HepG2 (cell line): ENCODE data around the gene ZNF75A. TPM values are rescaled to one million over a fixed set of nuclear protein-coding genes. Genes with fewer than 3 reads are reported as not detected.

ENCODE experiments used
- ATF7 ChIP-seq, 2 experiments: fragments of 450-650 bp in 1 of 2; sonication (generic) in 1 of 2; formaldehyde crosslinking in 1 of 2; IDR thresholded peaks; 2 replicates each; pipeline versions ENCODE4 v1.4.0 to v1.6.1; 2016 to 2020; ENCODE audit warnings: antibody characterized with exemption in 1 of 2, mild to moderate bottlenecking in 1 of 2, missing genetic modification reagents in 1 of 2
- CEBPG ChIP-seq: IDR thresholded peaks from 2 replicates; pipeline ENCODE4 v1.6.1; 2016
- DMAP1 ChIP-seq: IDR thresholded peaks from 2 replicates; pipeline ENCODE4 v1.6.1; 2016
- ERF ChIP-seq: IDR thresholded peaks from 2 replicates; pipeline ENCODE4 v1.6.1; 2018; ENCODE audit warnings: missing biosample characterization, missing genetic modification reagents
- HMG20B ChIP-seq: conservative IDR thresholded peaks from 2 replicates; pipeline ENCODE4 v1.6.1; 2016; ENCODE audit warnings: missing genetic modification reagents, missing compliant biosample characterization
- JUN ChIP-seq: sonication (generic); formaldehyde crosslinking; IDR thresholded peaks from 2 replicates; pipeline ENCODE4 v1.4.0; 2020; ENCODE audit warnings: mild to moderate bottlenecking, missing genetic modification reagents
- MED1 ChIP-seq: sonication (generic); formaldehyde crosslinking; IDR thresholded peaks from 2 replicates; pipeline ENCODE4 v1.4.0; 2020; ENCODE audit warnings: missing genetic modification reagents
- NR1H2 ChIP-seq: sonication (generic); formaldehyde crosslinking; IDR thresholded peaks from 2 replicates; pipeline ENCODE4 v1.8.1; 2022; ENCODE audit warnings: low read depth, missing genetic modification reagents, borderline replicate concordance
- ONECUT2 ChIP-seq: sonication (generic); formaldehyde crosslinking; IDR thresholded peaks from 2 replicates; pipeline ENCODE4 v1.4.0; 2020; ENCODE audit warnings: missing genetic modification reagents
- POLR2G ChIP-seq: fragments of 200-400 bp; formaldehyde crosslinking; IDR thresholded peaks from 2 replicates; pipeline ENCODE4 v1.6.1; 2018; ENCODE audit warnings: mild to moderate bottlenecking, low read depth, low read length, moderate library complexity
- RBFOX2 ChIP-seq: fragments of 200-400 bp; formaldehyde crosslinking; IDR thresholded peaks from 2 replicates; pipeline ENCODE4 v1.6.1; 2017; ENCODE audit warnings: low read depth, mild to moderate bottlenecking, low read length
- SOX13 ChIP-seq, 3 experiments: fragments of 450-650 bp in 1 of 3; sonication (generic) in 1 of 3; formaldehyde crosslinking in 1 of 3; IDR thresholded peaks in 2 of 3; conservative IDR thresholded peaks in 1 of 3; 2 replicates each; pipeline versions ENCODE4 v1.5.0 to v1.6.1; 2016 to 2020; ENCODE audit warnings: antibody characterized with exemption in 1 of 3, mild to moderate bottlenecking in 1 of 3, missing compliant biosample characterization in 1 of 3, missing genetic modification reagents in 1 of 3, moderate library complexity in 1 of 3
- SOX6 ChIP-seq, 2 experiments: fragments of 450-650 bp in 1 of 2; sonication (generic) in 1 of 2; formaldehyde crosslinking in 1 of 2; IDR thresholded peaks; 2 replicates each; pipeline versions ENCODE4 v1.4.0 to v1.6.1; 2017 to 2020; ENCODE audit warnings: antibody characterized with exemption in 1 of 2, mild to moderate bottlenecking in 1 of 2, missing genetic modification reagents in 1 of 2
- TAF1 ChIP-seq: sonication (generic); formaldehyde crosslinking; IDR thresholded peaks from 2 replicates; pipeline ENCODE4 v1.4.0; 2020; ENCODE audit warnings: missing genetic modification reagents
- TBL1XR1 ChIP-seq: fragments of 150-350 bp; IDR thresholded peaks from 2 replicates; pipeline ENCODE4 v1.6.1; 2014; ENCODE audit warnings: borderline replicate concordance, low read length; ENCODE audit not compliant: partially characterized antibody
- YY1 ChIP-seq: IDR thresholded peaks from 2 replicates; pipeline ENCODE4 v1.6.1; 2011; ENCODE audit warnings: low read length, low read depth, moderate library complexity, mild to moderate bottlenecking; ENCODE audit not compliant: insufficient read depth, insufficient replicate concordance
- ZMYM4 ChIP-seq: sonication (generic); formaldehyde crosslinking; IDR thresholded peaks from 2 replicates; pipeline ENCODE4 v1.8.1; 2023; ENCODE audit warnings: mild to moderate bottlenecking, missing genetic modification reagents
- ZNF160 ChIP-seq: sonication (generic); formaldehyde crosslinking; IDR thresholded peaks from 2 replicates; pipeline ENCODE4 v1.8.0; 2022; ENCODE audit warnings: mild to moderate bottlenecking, inconsistent platforms, missing genetic modification reagents
- ZNF253 ChIP-seq: sonication (generic); formaldehyde crosslinking; IDR thresholded peaks from 2 replicates; pipeline ENCODE4 v1.8.0; 2022; ENCODE audit warnings: mild to moderate bottlenecking, missing genetic modification reagents, borderline replicate concordance
- ZNF264 ChIP-seq: sonication (generic); formaldehyde crosslinking; IDR thresholded peaks from 2 replicates; pipeline ENCODE4 v1.4.0; 2020; ENCODE audit warnings: missing genetic modification reagents
- ZSCAN29 ChIP-seq: sonication (generic); formaldehyde crosslinking; conservative IDR thresholded peaks from 2 replicates; pipeline ENCODE4 v1.4.0; 2020; ENCODE audit warnings: mild to moderate bottlenecking, missing genetic modification reagents
- ZSCAN30 ChIP-seq: sonication (generic); formaldehyde crosslinking; IDR thresholded peaks from 2 replicates; pipeline ENCODE4 v1.5.0; 2020; ENCODE audit warnings: mild to moderate bottlenecking, missing genetic modification reagents
- polyA plus RNA-seq, 8 experiments: library from polyadenylated mRNA; depleted of rRNA in 3 of 8; stranded (reverse) in 7 of 8; unstranded in 1 of 8; fragments of >200 nt; fragmentation: Illumina TruSeq in 4 of 8; extraction: Trizol in 4 of 8; gene quantifications; 2 replicates each; pipeline versions ENCODE4 v1.2.1 to v1.2.3, GENCODE V29; 2011 to 2016; ENCODE audit warnings: low read depth in 4 of 8, missing spikeins in 1 of 8, mixed read lengths in 1 of 8; ENCODE audit not compliant: insufficient read depth in 1 of 8
- total RNA-seq, 5 experiments: library from RNA; depleted of rRNA; stranded (reverse); fragments of >200 nt; fragmentation: Illumina TruSeq; extraction: Trizol; gene quantifications; 2 replicates each; pipeline ENCODE4 v1.2.3, GENCODE V29; 2016; ENCODE audit warnings: low read depth in 1 of 5
- TF ChIP-seq, protein P1 (sequence below): sonication (generic); formaldehyde crosslinking; IDR thresholded peaks from 2 replicates; pipeline ENCODE4 v1.5.1; 2020; ENCODE audit warnings: missing genetic modification reagents, mild to moderate bottlenecking, borderline replicate concordance
- TF ChIP-seq, protein P2 (sequence below): sonication (generic); formaldehyde crosslinking; IDR thresholded peaks from 2 replicates; pipeline ENCODE4 v1.5.0; 2020; ENCODE audit warnings: mild to moderate bottlenecking, missing genetic modification reagents, borderline replicate concordance

ZNF75A gene
- total and polyA plus RNA-seq, 2 of the 13 experiments (the other 11 are each of a cell fraction or from before 2014, with no cell fraction given) = 1.4 to 2.1 TPM

DNA sequence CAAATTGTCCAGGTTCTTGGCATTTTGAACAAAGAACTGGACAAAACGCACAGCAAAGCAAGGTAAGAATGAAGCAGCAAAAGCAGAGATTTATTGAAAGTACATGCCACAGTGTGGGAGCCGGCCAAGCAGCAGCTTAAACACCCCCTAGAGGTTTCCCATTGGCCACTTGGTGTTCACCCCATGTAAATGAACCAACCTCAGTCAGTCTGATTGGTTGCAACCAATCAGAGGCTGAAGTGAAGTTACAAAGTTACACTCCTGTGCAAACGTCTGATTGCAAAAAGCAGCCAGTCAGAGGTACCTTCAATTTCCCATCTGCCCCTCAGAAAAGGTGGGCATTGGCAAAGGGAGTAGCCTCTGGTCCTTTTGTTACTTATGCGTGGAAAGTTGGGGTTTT is 30.8 kb upstream of the ZNF75A start (continued):
- TF ChIP-seq ZNF160 (CRISPR knock-in tag) (peak; percentile 52; the same call in 1 of the 2 replicates), MED1 (CRISPR knock-in tag) (peak; percentile 27; the same call in 1 of the 2 replicates), HMG20B (CRISPR knock-in tag) (peak; percentile 91; the same call in 1 of the 2 replicates), ZSCAN29 (CRISPR knock-in tag) (0 out of 2 replicates have a peak, but pooled peaks have one; percentile 25), YY1 (no peak), POLR2G (peak; percentile 76), ZSCAN30 (CRISPR knock-in tag) (peak; percentile 76; the same call in 1 of the 2 replicates), TBL1XR1 (no peak), NR1H2 (CRISPR knock-in tag) (no peak), ATF7 (IDR thresholded peaks at IDR 0.05) (no peak), ATF7 (CRISPR knock-in tag; IDR thresholded peaks at IDR 0.05) (no peak), ZMYM4 (CRISPR knock-in tag) (peak; percentile 59; the same call in 1 of the 2 replicates), SOX6 (IDR thresholded peaks at IDR 0.05) (no peak), SOX6 (CRISPR knock-in tag; IDR thresholded peaks at IDR 0.05) (0 out of 2 replicates have a peak, but pooled peaks have one; percentile 7), ZNF253 (CRISPR knock-in tag) (no peak), SOX13 (IDR thresholded peaks at IDR 0.05) (0 out of 2 replicates have a peak, but pooled peaks have one; percentile 10), SOX13 (CRISPR knock-in tag; conservative IDR thresholded peaks at IDR 0.05 in 1 of 2, IDR thresholded peaks at IDR 0.05 in 1 of 2) (no peak; a peak in 1 of 4 replicates), DMAP1 (CRISPR knock-in tag) (peak; percentile 56; the same call in 1 of the 2 replicates), RBFOX2 (peak; percentile 55), ONECUT2 (CRISPR knock-in tag) (0 out of 2 replicates have a peak, but pooled peaks have one; percentile 18), CEBPG (CRISPR knock-in tag) (peak; percentile 44), ZNF264 (no peak), TAF1 (peak; percentile 57), JUN (CRISPR knock-in tag) (no peak), ERF (peak; percentile 20; the same call in 1 of the 2 replicates)
- TF ChIP-seq, protein P1, sequence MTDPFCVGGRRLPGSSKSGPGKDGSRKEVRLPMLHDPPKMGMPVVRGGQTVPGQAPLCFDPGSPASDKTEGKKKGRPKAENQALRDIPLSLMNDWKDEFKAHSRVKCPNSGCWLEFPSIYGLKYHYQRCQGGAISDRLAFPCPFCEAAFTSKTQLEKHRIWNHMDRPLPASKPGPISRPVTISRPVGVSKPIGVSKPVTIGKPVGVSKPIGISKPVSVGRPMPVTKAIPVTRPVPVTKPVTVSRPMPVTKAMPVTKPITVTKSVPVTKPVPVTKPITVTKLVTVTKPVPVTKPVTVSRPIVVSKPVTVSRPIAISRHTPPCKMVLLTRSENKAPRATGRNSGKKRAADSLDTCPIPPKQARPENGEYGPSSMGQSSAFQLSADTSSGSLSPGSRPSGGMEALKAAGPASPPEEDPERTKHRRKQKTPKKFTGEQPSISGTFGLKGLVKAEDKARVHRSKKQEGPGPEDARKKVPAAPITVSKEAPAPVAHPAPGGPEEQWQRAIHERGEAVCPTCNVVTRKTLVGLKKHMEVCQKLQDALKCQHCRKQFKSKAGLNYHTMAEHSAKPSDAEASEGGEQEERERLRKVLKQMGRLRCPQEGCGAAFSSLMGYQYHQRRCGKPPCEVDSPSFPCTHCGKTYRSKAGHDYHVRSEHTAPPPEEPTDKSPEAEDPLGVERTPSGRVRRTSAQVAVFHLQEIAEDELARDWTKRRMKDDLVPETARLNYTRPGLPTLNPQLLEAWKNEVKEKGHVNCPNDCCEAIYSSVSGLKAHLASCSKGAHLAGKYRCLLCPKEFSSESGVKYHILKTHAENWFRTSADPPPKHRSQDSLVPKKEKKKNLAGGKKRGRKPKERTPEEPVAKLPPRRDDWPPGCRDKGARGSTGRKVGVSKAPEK (CRISPR knock-in tag) = no peak
- TF ChIP-seq, protein P2, sequence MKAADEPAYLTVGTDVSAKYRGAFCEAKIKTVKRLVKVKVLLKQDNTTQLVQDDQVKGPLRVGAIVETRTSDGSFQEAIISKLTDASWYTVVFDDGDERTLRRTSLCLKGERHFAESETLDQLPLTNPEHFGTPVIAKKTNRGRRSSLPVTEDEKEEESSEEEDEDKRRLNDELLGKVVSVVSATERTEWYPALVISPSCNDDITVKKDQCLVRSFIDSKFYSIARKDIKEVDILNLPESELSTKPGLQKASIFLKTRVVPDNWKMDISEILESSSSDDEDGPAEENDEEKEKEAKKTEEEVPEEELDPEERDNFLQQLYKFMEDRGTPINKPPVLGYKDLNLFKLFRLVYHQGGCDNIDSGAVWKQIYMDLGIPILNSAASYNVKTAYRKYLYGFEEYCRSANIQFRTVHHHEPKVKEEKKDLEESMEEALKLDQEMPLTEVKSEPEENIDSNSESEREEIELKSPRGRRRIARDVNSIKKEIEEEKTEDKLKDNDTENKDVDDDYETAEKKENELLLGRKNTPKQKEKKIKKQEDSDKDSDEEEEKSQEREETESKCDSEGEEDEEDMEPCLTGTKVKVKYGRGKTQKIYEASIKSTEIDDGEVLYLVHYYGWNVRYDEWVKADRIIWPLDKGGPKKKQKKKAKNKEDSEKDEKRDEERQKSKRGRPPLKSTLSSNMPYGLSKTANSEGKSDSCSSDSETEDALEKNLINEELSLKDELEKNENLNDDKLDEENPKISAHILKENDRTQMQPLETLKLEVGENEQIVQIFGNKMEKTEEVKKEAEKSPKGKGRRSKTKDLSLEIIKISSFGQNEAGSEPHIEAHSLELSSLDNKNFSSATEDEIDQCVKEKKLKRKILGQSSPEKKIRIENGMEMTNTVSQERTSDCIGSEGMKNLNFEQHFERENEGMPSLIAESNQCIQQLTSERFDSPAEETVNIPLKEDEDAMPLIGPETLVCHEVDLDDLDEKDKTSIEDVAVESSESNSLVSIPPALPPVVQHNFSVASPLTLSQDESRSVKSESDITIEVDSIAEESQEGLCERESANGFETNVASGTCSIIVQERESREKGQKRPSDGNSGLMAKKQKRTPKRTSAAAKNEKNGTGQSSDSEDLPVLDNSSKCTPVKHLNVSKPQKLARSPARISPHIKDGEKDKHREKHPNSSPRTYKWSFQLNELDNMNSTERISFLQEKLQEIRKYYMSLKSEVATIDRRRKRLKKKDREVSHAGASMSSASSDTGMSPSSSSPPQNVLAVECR (CRISPR knock-in tag) = peak; percentile 39; the same call in 1 of the 2 replicates
